ENCODE measurements around the gene LSM5.

DNA sequence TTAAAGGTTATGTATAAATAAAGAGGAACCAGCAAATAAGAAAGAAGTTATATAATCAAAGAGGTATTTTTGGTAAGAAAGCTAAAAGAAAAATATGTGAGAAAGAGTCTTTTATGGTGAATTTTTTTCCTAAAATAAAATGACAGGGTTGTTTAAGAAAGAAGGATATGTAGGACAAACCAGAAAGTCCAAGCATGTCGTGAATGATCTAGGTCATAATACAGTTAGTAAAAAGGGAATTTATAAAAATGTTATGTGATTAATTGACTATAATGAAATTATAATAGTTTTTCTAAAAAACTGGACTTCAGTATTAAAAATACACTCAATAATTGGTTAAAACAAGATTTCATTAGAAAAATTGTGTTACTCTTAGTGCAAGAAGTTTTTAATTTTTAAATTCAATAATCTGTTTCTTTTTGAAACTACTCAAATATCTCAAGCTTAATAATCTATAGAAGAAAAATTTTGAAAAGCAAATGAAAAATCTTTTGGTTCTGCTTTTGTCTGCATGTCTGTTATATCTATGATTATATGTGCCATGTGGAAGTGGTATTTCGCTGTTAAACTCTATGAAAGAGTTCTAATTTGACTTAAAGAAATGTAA is 28.5 kb upstream of the LSM5 start:
- TF ChIP-seq, protein P1, sequence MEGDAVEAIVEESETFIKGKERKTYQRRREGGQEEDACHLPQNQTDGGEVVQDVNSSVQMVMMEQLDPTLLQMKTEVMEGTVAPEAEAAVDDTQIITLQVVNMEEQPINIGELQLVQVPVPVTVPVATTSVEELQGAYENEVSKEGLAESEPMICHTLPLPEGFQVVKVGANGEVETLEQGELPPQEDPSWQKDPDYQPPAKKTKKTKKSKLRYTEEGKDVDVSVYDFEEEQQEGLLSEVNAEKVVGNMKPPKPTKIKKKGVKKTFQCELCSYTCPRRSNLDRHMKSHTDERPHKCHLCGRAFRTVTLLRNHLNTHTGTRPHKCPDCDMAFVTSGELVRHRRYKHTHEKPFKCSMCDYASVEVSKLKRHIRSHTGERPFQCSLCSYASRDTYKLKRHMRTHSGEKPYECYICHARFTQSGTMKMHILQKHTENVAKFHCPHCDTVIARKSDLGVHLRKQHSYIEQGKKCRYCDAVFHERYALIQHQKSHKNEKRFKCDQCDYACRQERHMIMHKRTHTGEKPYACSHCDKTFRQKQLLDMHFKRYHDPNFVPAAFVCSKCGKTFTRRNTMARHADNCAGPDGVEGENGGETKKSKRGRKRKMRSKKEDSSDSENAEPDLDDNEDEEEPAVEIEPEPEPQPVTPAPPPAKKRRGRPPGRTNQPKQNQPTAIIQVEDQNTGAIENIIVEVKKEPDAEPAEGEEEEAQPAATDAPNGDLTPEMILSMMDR (IDR thresholded peaks at IDR 0.05) = no peak
- TF ChIP-seq EP300 (IDR thresholded peaks at IDR 0.05; ENCODE audit: low read depth) = no peak
